A549 (cell line): ENCODE measurements around the gene SURF2. TPM values are rescaled to one million over a fixed set of nuclear protein-coding genes. Genes with fewer than 3 reads are reported as not detected.
"Not testable (repeated sequence)": the region's sequence is repeated elsewhere in the genome, so short reads cannot be mapped to it uniquely, and the experiment has no call there.

Experiments
- ATAC-seq, 2 experiments: fragments of 200-7000 bp in 1 of 2; fragments of >200 bp in 1 of 2; cut with Nextera tagmentation in 1 of 2; cut with Tn5 transposase in 1 of 2; 3 replicates each; pipeline versions ENCODE4 v1.8.0 to v1.9.1; 2018 to 2020; ENCODE audit warnings: mild to moderate bottlenecking in 1 of 2, moderate library complexity in 1 of 2
- CTCF ChIA-PET: fragments of 300-600 bp; sonication (Branson Sonifier 250); formaldehyde crosslinking; extraction: SDS; loops from one replicate; lab custom pipeline; 2021; ENCODE audit warnings: antibody characterized with exemption, inconsistent platforms; lab: Yijun Ruan, JAX
- POLR2A ChIA-PET: fragments of 350-600 bp; formaldehyde crosslinking; extraction: SDS; loops from one replicate; lab custom pipeline; 2021; ENCODE audit warnings: antibody characterized with exemption, inconsistent platforms; lab: Yijun Ruan, JAX
- DNase-seq, 2 experiments: peaks; one replicate each; pipeline versions ENCODE4 v3.0.0 to v3.0.0-alpha.2; 2011 to 2016; ENCODE audit warnings: low read depth in 1 of 2, low spot score in 1 of 2
- FAIRE-seq: peaks from 2 replicates; lab custom pipeline; 2011; peaks lifted over from hg19 to GRCh38; lab: Jason Lieb, UNC
- H3K27ac ChIP-seq, 2 experiments: fragments of >200 bp; sonication (Bioruptor Twin); formaldehyde crosslinking; 3 replicates each; pipeline ENCODE4 v1.5.1; 2016 to 2017
- H3K4me1 ChIP-seq: fragments of >200 bp; sonication (Bioruptor Twin); formaldehyde crosslinking; 3 replicates; pipeline ENCODE4 v1.6.1; 2016
- H3K4me2 ChIP-seq: fragments of >200 bp; sonication (Bioruptor Twin); formaldehyde crosslinking; 3 replicates; pipeline ENCODE4 v1.6.1; 2016
- H3K4me3 ChIP-seq: fragments of >200 bp; sonication (Bioruptor Twin); formaldehyde crosslinking; 3 replicates; pipeline ENCODE4 v1.5.1; 2016
- H3K9me3 ChIP-seq: fragments of >200 bp; sonication (Bioruptor Twin); formaldehyde crosslinking; 3 replicates; pipeline ENCODE4 v1.6.1; 2016
- BHLHE40 ChIP-seq: IDR thresholded peaks from 2 replicates; pipeline ENCODE4 v1.6.1; 2012; ENCODE audit warnings: low read depth, low read length, inconsistent platforms
- CBX8 ChIP-seq: fragments of 200-600 bp; sonication (generic); IDR thresholded peaks from 2 replicates; pipeline ENCODE4 v1.6.1; 2016
- CHD4 ChIP-seq: fragments of 200-600 bp; sonication (generic); IDR thresholded peaks from 2 replicates; pipeline ENCODE4 v1.6.1; 2016; ENCODE audit warnings: antibody characterized with exemption, mild to moderate bottlenecking, borderline replicate concordance
- EHMT2 ChIP-seq: fragments of 200-600 bp; sonication (generic); IDR thresholded peaks from 2 replicates; pipeline ENCODE4 v1.6.1; 2016; ENCODE audit warnings: antibody characterized with exemption, low read depth, mild to moderate bottlenecking, moderate library complexity
- EP300 ChIP-seq, 2 experiments: fragments of >200 bp; sonication (Bioruptor Twin); formaldehyde crosslinking; IDR thresholded peaks; 2 replicates in 1 of 2; 3 replicates in 1 of 2; pipeline ENCODE4 v1.6.1; 2016 to 2017
- ESRRA ChIP-seq: fragments of 150-350 bp; IDR thresholded peaks from 2 replicates; pipeline ENCODE4 v1.6.1; 2014; ENCODE audit warnings: mild to moderate bottlenecking, low read length, borderline replicate concordance
- FOSB ChIP-seq: fragments of 250-450 bp; sonication (Bioruptor Pico); IDR thresholded peaks from 2 replicates; pipeline ENCODE4 v1.5.0; 2020; ENCODE audit warnings: mild to moderate bottlenecking, moderate library complexity
- FOSL2 ChIP-seq, 2 experiments: fragments of 450-650 bp in 1 of 2; fragments of >200 bp in 1 of 2; sonication (Bioruptor Twin) in 1 of 2; formaldehyde crosslinking; IDR thresholded peaks; 2 replicates each; pipeline versions ENCODE4 v1.5.0 to v1.6.1; 2016 to 2020; ENCODE audit warnings: mild to moderate bottlenecking in 1 of 2, moderate library complexity in 1 of 2
- GATA3 ChIP-seq: IDR thresholded peaks from 2 replicates; pipeline ENCODE4 v1.6.1; 2012; ENCODE audit warnings: borderline replicate concordance
- HDAC2 ChIP-seq: fragments of 200-600 bp; sonication (generic); IDR thresholded peaks from 2 replicates; pipeline ENCODE4 v1.6.1; 2016
- HEYL ChIP-seq: fragments of 250-450 bp; sonication (Bioruptor Pico); IDR thresholded peaks from 2 replicates; pipeline ENCODE4 v1.8.0; 2021; ENCODE audit warnings: mild to moderate bottlenecking, moderate library complexity
- HOXA7 ChIP-seq: fragments of 250-450 bp; sonication (Bioruptor Pico); IDR thresholded peaks from 2 replicates; pipeline ENCODE4 v1.5.0; 2020; ENCODE audit warnings: mild to moderate bottlenecking, moderate library complexity
- KDM1A ChIP-seq: fragments of 200-600 bp; sonication (generic); IDR thresholded peaks from 2 replicates; pipeline ENCODE4 v1.6.1; 2016; ENCODE audit warnings: low read depth, mild to moderate bottlenecking
- MAZ ChIP-seq: fragments of 150-350 bp; IDR thresholded peaks from 2 replicates; pipeline ENCODE4 v1.6.1; 2014; ENCODE audit warnings: antibody characterized with exemption, low read depth, low read length, borderline replicate concordance
- MYC ChIP-seq: IDR thresholded peaks from 2 replicates; pipeline ENCODE4 v1.6.1; 2012; ENCODE audit warnings: mild to moderate bottlenecking, inconsistent platforms, low read length, improper control_type of control experiment, borderline replicate concordance
- NFE2L2 ChIP-seq: fragments of 150-350 bp; conservative IDR thresholded peaks from 2 replicates; pipeline ENCODE4 v1.6.1; 2014; ENCODE audit warnings: low read length
- NR3C1 ChIP-seq: fragments of >200 bp; sonication (Bioruptor Twin); formaldehyde crosslinking; IDR thresholded peaks from 3 replicates; pipeline ENCODE4 v1.6.1; 2017
- RNF2 ChIP-seq: fragments of 200-600 bp; sonication (generic); IDR thresholded peaks from 2 replicates; pipeline ENCODE4 v1.6.1; 2016; ENCODE audit warnings: low read depth, mild to moderate bottlenecking, antibody characterized with exemption, moderate library complexity, borderline replicate concordance
- TFCP2L1 ChIP-seq: fragments of 250-450 bp; sonication (Bioruptor Pico); IDR thresholded peaks from 2 replicates; pipeline ENCODE4 v1.5.0; 2021; ENCODE audit warnings: mild to moderate bottlenecking
- TP53 ChIP-seq: fragments of 250-450 bp; sonication (Bioruptor Pico); IDR thresholded peaks from 2 replicates; pipeline ENCODE4 v1.5.0; 2021; ENCODE audit warnings: mild to moderate bottlenecking, moderate library complexity
- ZC3H11A ChIP-seq: fragments of 450-650 bp; IDR thresholded peaks from 2 replicates; pipeline ENCODE4 v1.6.1; 2014; ENCODE audit warnings: antibody characterized with exemption, mild to moderate bottlenecking
- ZFP36 ChIP-seq: fragments of 450-650 bp; IDR thresholded peaks from 2 replicates; pipeline ENCODE4 v1.6.1; 2014; ENCODE audit warnings: borderline replicate concordance; ENCODE audit not compliant: partially characterized antibody
- ZNF302 ChIP-seq: fragments of 250-450 bp; sonication (Bioruptor Pico); IDR thresholded peaks from 2 replicates; pipeline ENCODE4 v1.9.0; 2021; ENCODE audit warnings: inconsistent platforms, mild to moderate bottlenecking, moderate library complexity
- WGBS: methylation state at CpG from one replicate; pipeline ENCODE4 v1.1.6; 2017; ENCODE audit errors: missing lambda C conversion rate; 5-methylcytosine and 5-hydroxymethylcytosine counted together
- polyA plus RNA-seq, 4 experiments: library from polyadenylated mRNA; depleted of rRNA in 3 of 4; stranded (reverse); fragments of >200 nt; fragmentation: RNase III in 1 of 4; extraction: RNeasy Plus Mini Kit Qiagen cat#74134 plus additional on column Dnase treatment in 1 of 4; gene quantifications; 2 replicates in 3 of 4; 3 replicates in 1 of 4; pipeline ENCODE4 v1.2.3, GENCODE V29; 2011 to 2017
- TF ChIP-seq, protein P1 (sequence below): fragments of >200 bp; sonication (Bioruptor Twin); formaldehyde crosslinking; IDR thresholded peaks from 3 replicates; pipeline ENCODE4 v1.5.1; 2016
- TF ChIP-seq, protein P2 (sequence below): IDR thresholded peaks from 2 replicates; pipeline ENCODE4 v1.6.1; 2012
- TF ChIP-seq, protein P3 (sequence below): fragments of 450-650 bp; IDR thresholded peaks from 2 replicates; pipeline ENCODE4 v1.6.1; 2014; ENCODE audit warnings: antibody characterized with exemption

The SURF2 gene
- polyA plus RNA-seq, 2 of the 4 experiments (the other 2 are of a cell fraction), result 25.2 to 34.9 TPM

DNA sequence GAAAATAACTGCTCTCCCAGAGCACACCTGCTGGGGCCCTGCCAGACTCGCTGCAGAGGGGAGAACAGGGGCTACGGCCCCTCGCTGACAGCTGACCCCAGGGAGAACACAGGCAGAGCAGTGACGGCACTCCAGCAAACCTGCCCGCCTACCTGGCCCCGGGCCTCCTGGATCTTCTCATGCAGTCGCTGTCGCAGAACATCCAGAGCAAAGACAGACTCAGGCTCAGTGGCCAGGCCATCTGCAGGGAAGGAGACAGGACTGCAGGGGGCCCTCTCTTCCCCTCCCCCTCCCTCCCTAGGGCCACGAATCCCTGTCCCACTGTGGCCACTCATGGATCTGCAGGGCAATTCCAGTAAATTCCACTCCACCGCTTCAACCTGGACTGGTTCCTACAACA is 22.8 kb upstream of the SURF2 start:
- ChIA-PET POLR2A (no interaction called here), CTCF (interaction anchor here (0.6 to 6.5 kb wide), 5 partner anchors 9 to 154 kb away, joined by 3 to 82 read pairs (median 7); no protein-coding TSS in a partner anchor)
- no peak for TF ChIP-seq MYC
- no peak for TF ChIP-seq TP53 (CRISPR knock-in tag)
- no peak for TF ChIP-seq GATA3
- TF ChIP-seq MAZ, result no peak
- no peak for TF ChIP-seq ESRRA
- TF ChIP-seq EHMT2, result no peak
- no peak for TF ChIP-seq NFE2L2
- no peak for TF ChIP-seq HOXA7 (CRISPR knock-in tag)
- no peak for TF ChIP-seq ZFP36
- TF ChIP-seq ZC3H11A, result no peak
- TF ChIP-seq, protein P1, sequence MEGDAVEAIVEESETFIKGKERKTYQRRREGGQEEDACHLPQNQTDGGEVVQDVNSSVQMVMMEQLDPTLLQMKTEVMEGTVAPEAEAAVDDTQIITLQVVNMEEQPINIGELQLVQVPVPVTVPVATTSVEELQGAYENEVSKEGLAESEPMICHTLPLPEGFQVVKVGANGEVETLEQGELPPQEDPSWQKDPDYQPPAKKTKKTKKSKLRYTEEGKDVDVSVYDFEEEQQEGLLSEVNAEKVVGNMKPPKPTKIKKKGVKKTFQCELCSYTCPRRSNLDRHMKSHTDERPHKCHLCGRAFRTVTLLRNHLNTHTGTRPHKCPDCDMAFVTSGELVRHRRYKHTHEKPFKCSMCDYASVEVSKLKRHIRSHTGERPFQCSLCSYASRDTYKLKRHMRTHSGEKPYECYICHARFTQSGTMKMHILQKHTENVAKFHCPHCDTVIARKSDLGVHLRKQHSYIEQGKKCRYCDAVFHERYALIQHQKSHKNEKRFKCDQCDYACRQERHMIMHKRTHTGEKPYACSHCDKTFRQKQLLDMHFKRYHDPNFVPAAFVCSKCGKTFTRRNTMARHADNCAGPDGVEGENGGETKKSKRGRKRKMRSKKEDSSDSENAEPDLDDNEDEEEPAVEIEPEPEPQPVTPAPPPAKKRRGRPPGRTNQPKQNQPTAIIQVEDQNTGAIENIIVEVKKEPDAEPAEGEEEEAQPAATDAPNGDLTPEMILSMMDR, result no peak
- no peak for TF ChIP-seq EP300 (IDR thresholded peaks at IDR 0.05)
- TF ChIP-seq, protein P2, sequence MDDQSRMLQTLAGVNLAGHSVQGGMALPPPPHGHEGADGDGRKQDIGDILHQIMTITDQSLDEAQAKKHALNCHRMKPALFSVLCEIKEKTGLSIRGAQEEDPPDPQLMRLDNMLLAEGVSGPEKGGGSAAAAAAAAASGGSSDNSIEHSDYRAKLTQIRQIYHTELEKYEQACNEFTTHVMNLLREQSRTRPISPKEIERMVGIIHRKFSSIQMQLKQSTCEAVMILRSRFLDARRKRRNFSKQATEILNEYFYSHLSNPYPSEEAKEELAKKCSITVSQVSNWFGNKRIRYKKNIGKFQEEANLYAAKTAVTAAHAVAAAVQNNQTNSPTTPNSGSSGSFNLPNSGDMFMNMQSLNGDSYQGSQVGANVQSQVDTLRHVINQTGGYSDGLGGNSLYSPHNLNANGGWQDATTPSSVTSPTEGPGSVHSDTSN, result no peak
- no peak for TF ChIP-seq FOSB (CRISPR knock-in tag)
- no peak for TF ChIP-seq NR3C1
- TF ChIP-seq, protein P3, sequence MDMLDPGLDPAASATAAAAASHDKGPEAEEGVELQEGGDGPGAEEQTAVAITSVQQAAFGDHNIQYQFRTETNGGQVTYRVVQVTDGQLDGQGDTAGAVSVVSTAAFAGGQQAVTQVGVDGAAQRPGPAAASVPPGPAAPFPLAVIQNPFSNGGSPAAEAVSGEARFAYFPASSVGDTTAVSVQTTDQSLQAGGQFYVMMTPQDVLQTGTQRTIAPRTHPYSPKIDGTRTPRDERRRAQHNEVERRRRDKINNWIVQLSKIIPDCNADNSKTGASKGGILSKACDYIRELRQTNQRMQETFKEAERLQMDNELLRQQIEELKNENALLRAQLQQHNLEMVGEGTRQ, result no peak
- no peak for TF ChIP-seq CBX8
- no peak for TF ChIP-seq RNF2
- Histone ChIP-seq H3K4me2 (no peak overlapping the region), H3K4me3 (no peak overlapping the region), H3K27ac (no peak overlapping the region), H3K9me3 (no peaks in the 10 kb centered on the region), H3K4me1 (peaks cover 16% of the 10 kb centered on the region)
- DNase-seq (no peak), FAIRE-seq (no peak), ATAC-seq (no peak)
- 98% methylated on average over 8 of the region's 10 CpGs for WGBS

DNA sequence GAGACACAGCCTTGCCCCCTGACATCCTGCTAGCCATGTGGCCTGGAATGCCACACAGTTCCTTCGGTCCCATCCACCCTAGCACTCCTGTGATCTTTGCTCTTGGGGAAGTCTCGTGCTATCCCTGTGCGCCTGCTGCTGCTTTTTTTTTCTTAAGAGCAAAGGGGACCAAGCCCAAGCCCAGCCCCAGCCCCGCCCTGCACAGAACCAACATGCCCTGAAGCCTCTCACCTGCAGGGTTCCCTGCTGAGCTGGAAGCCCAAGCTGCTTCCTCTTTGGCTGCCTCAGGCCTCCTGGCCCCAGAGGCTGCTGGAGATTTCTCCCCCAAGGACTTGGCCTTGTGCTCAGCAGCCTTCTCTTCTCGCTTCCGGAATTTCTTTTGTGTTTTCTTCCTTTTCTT is 22.2 kb upstream of the SURF2 start:
- DNase-seq, result no peak

DNA sequence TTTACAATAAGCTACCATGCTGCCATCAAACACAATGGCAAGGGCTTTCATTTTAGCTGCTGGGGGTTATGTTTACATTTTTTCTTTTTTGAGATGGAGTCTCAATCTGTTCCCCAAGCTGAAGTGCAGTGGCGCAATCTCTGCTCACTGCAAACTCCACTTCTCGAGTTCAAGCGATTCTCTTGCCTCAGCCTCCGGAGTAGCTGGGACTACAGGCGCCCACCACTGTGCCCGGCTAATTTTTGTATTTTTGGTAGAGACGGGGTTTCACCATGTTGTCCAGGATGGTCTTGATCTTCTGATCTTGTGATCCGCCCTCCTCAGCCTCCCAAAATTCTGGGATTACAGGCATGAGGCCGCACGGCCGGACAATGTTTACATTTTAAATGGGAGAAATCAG is 21.5 kb upstream of the SURF2 start:
- 74% methylated on average over 11 of the region's 11 CpGs for WGBS
- H3K4me1 ChIP-seq, result peaks cover 16% of the 10 kb centered on the region
- peak overlapping the region; percentile 91 to 97; a peak in 4 of 6 replicates for H3K27ac ChIP-seq
- H3K4me3 ChIP-seq, result peak overlapping the region; percentile 83
- not testable (repeated sequence) for DNase-seq, FAIRE-seq, H3K9me3 ChIP-seq, ATAC-seq
- ChIA-PET POLR2A (interaction anchor here (0.6 to 1.4 kb wide), 2 partner anchors 13 to 724 kb away, joined by 3 to 5 read pairs; partner anchors contain the start of genes MED22 and RPL7A), CTCF (interaction anchor here (0.7 to 2.4 kb wide), 6 partner anchors 96 to 408 kb away, joined by 3 to 13 read pairs (median 4); no protein-coding TSS in a partner anchor)
- H3K4me2 ChIP-seq, result peak overlapping the region; percentile 85

More for the DNA sequence above, 22.2 kb upstream of the SURF2 start:
- Histone ChIP-seq H3K4me1 (peaks cover 16% of the 10 kb centered on the region), H3K9me3 (no peaks in the 10 kb centered on the region), H3K4me2 (peak overlapping the region; percentile 85), H3K27ac (no peak overlapping the region), H3K4me3 (no peak overlapping the region)
- ChIA-PET CTCF (interaction anchor here (0.6 to 2.4 kb wide), 5 partner anchors 95 to 231 kb away, joined by 3 to 13 read pairs (median 3); no protein-coding TSS in a partner anchor), POLR2A (no interaction called here)
- FAIRE-seq (no peak), ATAC-seq (no peak)
- TF ChIP-seq HDAC2 (no peak), BHLHE40 (no peak), ZNF302 (CRISPR knock-in tag) (no peak), FOSB (CRISPR knock-in tag) (no peak), HOXA7 (CRISPR knock-in tag) (no peak), CHD4 (no peak), KDM1A (no peak), HEYL (CRISPR knock-in tag) (no peak), FOSL2 (IDR thresholded peaks at IDR 0.05) (no peak), FOSL2 (CRISPR knock-in tag; IDR thresholded peaks at IDR 0.05) (no peak), TFCP2L1 (CRISPR knock-in tag) (no peak)
- TF ChIP-seq, protein P2, result no peak
- TF ChIP-seq, protein P1, result no peak
- WGBS, result 96% methylated on average over 6 of the region's 6 CpGs
